Lung (tissue), 12 donors: ENCODE results near the gene DOCK10. TPM values are rescaled to one million over a fixed set of nuclear protein-coding genes. Genes with fewer than 3 reads are reported as not detected.

Source experiments
- ATAC-seq: fragments of 200-7000 bp; cut with Tn5 transposase; one replicate; pipeline ENCODE4 v1.9.1; 2020; ENCODE audit warnings: moderate number of reproducible peaks; ENCODE audit not compliant: insufficient read depth, low FRiP score
- DNase-seq, 3 donors: peaks; one replicate each; pipeline ENCODE4 v3.0.0-alpha.2; 2013 to 2017
- H3K27ac ChIP-seq, 2 donors: one replicate each; pipeline ENCODE4 v1.5.1; 2013; ENCODE audit warnings: mild to moderate bottlenecking in 2 of 2, moderate library complexity in 2 of 2, control low read depth in 1 of 2, inconsistent platforms in 1 of 2, low read depth in 1 of 2, low read length in 1 of 2
- H3K27me3 ChIP-seq, 3 donors: one replicate each; pipeline ENCODE4 v1.5.1; 2013; ENCODE audit warnings: low read length in 2 of 3; ENCODE audit not compliant: control insufficient read depth in 3 of 3, insufficient read depth in 3 of 3
- H3K36me3 ChIP-seq, 4 donors: one replicate each; pipeline ENCODE4 v1.5.1; 2013; ENCODE audit warnings: low read length in 4 of 4, mild to moderate bottlenecking in 1 of 4, moderate library complexity in 1 of 4; ENCODE audit not compliant: control insufficient read depth in 4 of 4, insufficient read depth in 4 of 4
- H3K4me1 ChIP-seq, 5 donors: one replicate each; pipeline ENCODE4 v1.5.1; 2013; ENCODE audit warnings: low read length in 5 of 5, mild to moderate bottlenecking in 2 of 5, moderate library complexity in 1 of 5; ENCODE audit not compliant: control insufficient read depth in 5 of 5, insufficient read depth in 5 of 5
- H3K4me3 ChIP-seq: one replicate; pipeline ENCODE4 v1.5.1; 2013; ENCODE audit warnings: mild to moderate bottlenecking, control low read depth, moderate library complexity
- H3K9ac ChIP-seq, 2 donors: one replicate each; pipeline ENCODE4 v1.5.1; 2013; ENCODE audit warnings: low read length in 2 of 2, control low read depth in 1 of 2; ENCODE audit not compliant: insufficient read depth in 1 of 2
- H3K9me3 ChIP-seq, 4 donors: one replicate each; pipeline ENCODE4 v1.5.1; 2013; ENCODE audit warnings: low read length in 3 of 4, mild to moderate bottlenecking in 1 of 4, moderate library complexity in 1 of 4; ENCODE audit not compliant: control insufficient read depth in 4 of 4, insufficient read depth in 3 of 4
- CTCF ChIP-seq: IDR thresholded peaks from 2 replicates; pipeline ENCODE4 v1.5.1; 2012; ENCODE audit warnings: mild to moderate bottlenecking; ENCODE audit errors: control extremely low read depth, extremely low read depth
- WGBS, 2 donors: extraction: QIAGEN DNeasy Blood & Tissue Kit; methylation state at CpG; one replicate each; pipeline ENCODE4 v1.1.7; 2013; 5-methylcytosine and 5-hydroxymethylcytosine counted together
- polyA plus RNA-seq, 2 donors: library from polyadenylated mRNA; stranded (reverse); fragments of 200-250 nt; gene quantifications; one replicate each; pipeline ENCODE4 v1.2.1, GENCODE V29; 2013
- total RNA-seq, 2 donors: library from RNA; depleted of rRNA in 1 of 2; stranded (reverse); fragments of >200 nt in 1 of 2; gene quantifications; one replicate each; pipeline ENCODE4 v1.2.1, GENCODE V29; 2014 to 2021
- donor health status: control.
- donor health status: control.
- donor health status: Bipolar disorder and iron deficiency.
- donor health status: healthy.
- donor health status: DM: yes; HTN: yes; CAD: no.

The DOCK10 gene
- total and polyA plus RNA-seq, 4 donors = 3.1 to 39.8 (median 18.0) TPM

DNA sequence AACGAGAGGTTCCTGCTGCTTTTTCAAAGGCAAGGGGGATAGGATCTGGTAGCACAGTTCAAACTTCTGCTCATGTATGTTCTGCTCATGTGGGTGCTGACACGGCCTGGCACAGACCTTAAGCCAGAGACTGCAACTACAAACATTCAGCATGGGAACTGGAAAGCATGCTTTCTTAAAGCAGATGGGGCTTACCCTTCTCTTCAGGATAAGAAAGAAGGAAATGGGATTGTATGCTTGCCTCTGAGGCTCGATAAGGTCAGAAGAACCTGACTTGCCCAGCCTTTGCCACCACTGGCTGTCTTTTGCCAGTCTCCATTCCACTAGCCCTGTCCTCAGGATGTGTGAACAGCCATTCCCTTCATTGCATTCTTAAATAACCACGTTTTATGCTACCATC is 10.7 kb downstream of the DOCK10 start:
- H3K9me3 ChIP-seq = no peaks in the 10 kb centered on the region
- no peak for ATAC-seq
- no peak overlapping the region for H3K9ac ChIP-seq
- no peaks in the 10 kb centered on the region for H3K27me3 ChIP-seq
- H3K27ac ChIP-seq = no peak overlapping the region
- peaks cover 0 to 2% (median 0%) of the 10 kb centered on the region in 5 donors for H3K4me1 ChIP-seq
- no peaks in the 10 kb centered on the region for H3K36me3 ChIP-seq
- 69 to 80% methylated on average over 4 of the region's 4 CpGs for WGBS, 2 donors
- no peak for TF ChIP-seq CTCF
- DNase-seq = no peak
- H3K4me3 ChIP-seq = no peak overlapping the region

DNA sequence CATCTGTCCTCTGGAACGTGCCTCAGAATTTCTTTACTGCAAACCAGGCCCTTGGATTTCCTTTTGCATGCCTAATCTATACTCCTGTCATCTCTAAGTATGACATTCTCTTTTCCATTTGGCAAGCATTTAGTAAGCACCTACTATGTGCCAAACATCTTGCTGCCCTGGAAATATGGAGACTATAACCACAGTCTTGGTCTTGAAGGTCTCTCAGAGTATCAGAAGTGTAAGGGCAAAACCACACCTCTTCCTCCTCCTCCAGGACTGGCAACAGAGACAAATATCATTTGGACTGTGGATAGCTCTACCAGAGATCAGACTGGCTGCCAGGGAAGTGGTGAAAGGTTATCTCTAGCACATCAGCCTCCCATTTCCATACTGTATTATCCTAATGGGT is 11.4 kb downstream of the DOCK10 start:
- 90 to 96% methylated on average over 1 of the region's 1 CpG for WGBS, 2 donors
- no peak overlapping the region for H3K27ac ChIP-seq
- no peaks in the 10 kb centered on the region for H3K9me3 ChIP-seq
- no peaks in the 10 kb centered on the region for H3K27me3 ChIP-seq
- H3K4me3 ChIP-seq = no peak overlapping the region
- H3K4me1 ChIP-seq = peaks cover 0 to 2% (median 0%) of the 10 kb centered on the region in 5 donors
- no peak overlapping the region for H3K9ac ChIP-seq
- ATAC-seq (no peak), DNase-seq (no peak)
- H3K36me3 ChIP-seq = no peaks in the 10 kb centered on the region
- no peak for TF ChIP-seq CTCF

GRCh38 chr2:225030203-225030602 is 12.1 kb downstream of the DOCK10 start:
- Histone ChIP-seq H3K27me3 (no peaks in the 10 kb centered on the region), H3K27ac (no peak overlapping the region), H3K4me3 (no peak overlapping the region), H3K36me3 (no peaks in the 10 kb centered on the region), H3K4me1 (peaks cover 0 to 2% (median 0%) of the 10 kb centered on the region in 5 donors), H3K9me3 (no peaks in the 10 kb centered on the region), H3K9ac (no peak overlapping the region)
- DNase-seq = no peak
- no peak for ATAC-seq
- no peak for TF ChIP-seq CTCF
- WGBS, 2 donors = 61 to 73% methylated on average over 8 of the region's 8 CpGs

GRCh38 chr2:225028572-225028971 is 13.7 kb downstream of the DOCK10 start:
- H3K4me3 ChIP-seq = no peak overlapping the region
- no peak overlapping the region for H3K27ac ChIP-seq
- WGBS, 2 donors = 92% methylated on average over 3 of the region's 3 CpGs
- no peak for DNase-seq
- H3K27me3 ChIP-seq = no peaks in the 10 kb centered on the region
- H3K9ac ChIP-seq = no peak overlapping the region
- no peaks in the 10 kb centered on the region for H3K9me3 ChIP-seq
- H3K36me3 ChIP-seq = no peaks in the 10 kb centered on the region
- TF ChIP-seq CTCF = no peak
- ATAC-seq = no peak
- H3K4me1 ChIP-seq = peaks cover 0 to 2% (median 0%) of the 10 kb centered on the region in 5 donors
